ENCODE results near the gene CNTN4. TPM values are rescaled to one million over a fixed set of nuclear protein-coding genes. Genes with fewer than 3 reads are reported as not detected.

Gene CNTN4
- total and polyA plus RNA-seq, 2 donors (not counting 3 experiments of a cell fraction or from before 2014, with no cell fraction given) = not detected

- DNase-seq (ENCODE audit: low read depth, low spot score) (no peak), FAIRE-seq (no peak)
- Histone ChIP-seq H3K27me3 (ENCODE audit: control insufficient read depth in 2 of 2, insufficient read depth in 2 of 2, low read length in 2 of 2) (no peaks in the 10 kb centered on the region), H3K36me3 (ENCODE audit: control insufficient read depth in 2 of 2, extremely low read depth in 1 of 2, insufficient read depth in 2 of 2, low read length in 2 of 2) (no peaks in the 10 kb centered on the region), H3K79me2 (ENCODE audit: control insufficient read depth, insufficient read depth, low read length) (no peaks in the 10 kb centered on the region), H3K4me2 (ENCODE audit: insufficient read depth, low read length) (no peak overlapping the region), H4K20me1 (replicated peaks; ENCODE audit: control insufficient read depth, extremely low read depth, insufficient read depth, low read length) (no peaks in the 10 kb centered on the region), H3K4me3 (replicated peaks in 1 of 3; ENCODE audit: insufficient read depth in 1 of 3, low read depth in 1 of 3, low read length in 3 of 3) (no peak overlapping the region), H3K9me1 (replicated peaks; ENCODE audit: control insufficient read depth, extremely low read depth, insufficient read depth, low read length) (no peaks in the 10 kb centered on the region), H3K9ac (replicated peaks; ENCODE audit: extremely low read depth, insufficient read depth, low read length) (no peak overlapping the region), H3K27ac (ENCODE audit: insufficient read depth, low read depth, low read length) (no peak overlapping the region), H3K9me3 (replicated peaks; ENCODE audit: control insufficient read depth, insufficient read depth, low read length) (no peaks in the 10 kb centered on the region), H3K4me1 (ENCODE audit: control insufficient read depth, extremely low read depth, insufficient read depth, low read length) (no peaks in the 10 kb centered on the region), H2AFZ (ENCODE audit: low read depth, low read length) (no peak overlapping the region)
- intact Hi-C loops (cut with micrococcal nuclease) = no loop called here
- CTCF ChIA-PET = no interaction called here
- TF ChIP-seq GATA2 (IDR thresholded peaks at IDR 0.05; ENCODE audit: insufficient read depth, insufficient read length, low read depth, low read length) (no peak), JUN (IDR thresholded peaks at IDR 0.05; ENCODE audit: borderline replicate concordance, insufficient read depth, insufficient read length, low read depth) (no peak), POLR2AphosphoS5 (IDR thresholded peaks at IDR 0.05; ENCODE audit: insufficient read depth, low read depth, low read length) (no peak), EZH2 (IDR thresholded peaks at IDR 0.05; ENCODE audit: borderline replicate concordance, low read depth, low read length, severe bottlenecking) (no peak), MYC (IDR thresholded peaks at IDR 0.05; ENCODE audit: low read depth, low read length) (no peak), FOS (IDR thresholded peaks at IDR 0.05; ENCODE audit: borderline replicate concordance, insufficient read depth, low read length) (no peak), MAX (IDR thresholded peaks at IDR 0.05; ENCODE audit: insufficient read depth, insufficient read length) (no peak), POLR2A (IDR thresholded peaks at IDR 0.05; ENCODE audit: low read depth, low read length) (no peak)
- dilution Hi-C loops (cut with MboI; ENCODE audit: extremely low pct_ligation_motif_present, low sequenced_read_pairs) = no loop called here
- BruUV-seq (replicated peaks) = no TSS peak
- POLR2A ChIA-PET = no interaction called here
Measured at GRCh38 chr3:2354702-2355101, 256.0 kb downstream of the CNTN4 start.

GRCh38 chr3:2356298-2356950 is 257.8 kb downstream of the CNTN4 start:
- Histone ChIP-seq H3K27ac (ENCODE audit: insufficient read depth, low read depth, low read length) (no peak overlapping the region), H3K9me3 (replicated peaks; ENCODE audit: control insufficient read depth, insufficient read depth, low read length) (no peaks in the 10 kb centered on the region), H3K4me2 (ENCODE audit: insufficient read depth, low read length) (no peak overlapping the region), H3K79me2 (ENCODE audit: control insufficient read depth, insufficient read depth, low read length) (no peaks in the 10 kb centered on the region), H4K20me1 (replicated peaks; ENCODE audit: control insufficient read depth, extremely low read depth, insufficient read depth, low read length) (no peaks in the 10 kb centered on the region), H3K4me1 (ENCODE audit: control insufficient read depth, extremely low read depth, insufficient read depth, low read length) (no peaks in the 10 kb centered on the region), H3K36me3 (ENCODE audit: control insufficient read depth in 2 of 2, extremely low read depth in 1 of 2, insufficient read depth in 2 of 2, low read length in 2 of 2) (no peaks in the 10 kb centered on the region), H3K4me3 (replicated peaks in 1 of 3; ENCODE audit: insufficient read depth in 1 of 3, low read depth in 1 of 3, low read length in 3 of 3) (no peak overlapping the region), H3K27me3 (ENCODE audit: control insufficient read depth in 2 of 2, insufficient read depth in 2 of 2, low read length in 2 of 2) (no peaks in the 10 kb centered on the region), H2AFZ (ENCODE audit: low read depth, low read length) (no peak overlapping the region), H3K9ac (replicated peaks; ENCODE audit: extremely low read depth, insufficient read depth, low read length) (no peak overlapping the region), H3K9me1 (replicated peaks; ENCODE audit: control insufficient read depth, extremely low read depth, insufficient read depth, low read length) (no peaks in the 10 kb centered on the region)
- BruUV-seq (replicated peaks) = no TSS peak
- DNase-seq (ENCODE audit: low read depth, low spot score) (no peak), FAIRE-seq (no peak)
- ChIA-PET CTCF (no interaction called here), POLR2A (no interaction called here)
- dilution Hi-C loops (cut with MboI; ENCODE audit: extremely low pct_ligation_motif_present, low sequenced_read_pairs) = no loop called here
- TF ChIP-seq POLR2AphosphoS5 (IDR thresholded peaks at IDR 0.05; ENCODE audit: insufficient read depth, low read depth, low read length) = no peak
- TF ChIP-seq POLR2A (IDR thresholded peaks at IDR 0.05; ENCODE audit: low read depth, low read length) = no peak
- no peak for TF ChIP-seq MAX (IDR thresholded peaks at IDR 0.05; ENCODE audit: insufficient read depth, insufficient read length)
- no peak for TF ChIP-seq CTCF (IDR thresholded peaks at IDR 0.05; ENCODE audit: extremely low read depth in 1 of 2, insufficient read depth in 1 of 2, low read depth in 1 of 2, low read length in 2 of 2)
- no peak for TF ChIP-seq JUN (IDR thresholded peaks at IDR 0.05; ENCODE audit: borderline replicate concordance, insufficient read depth, insufficient read length, low read depth)
- TF ChIP-seq GATA2 (IDR thresholded peaks at IDR 0.05; ENCODE audit: insufficient read depth, insufficient read length, low read depth, low read length) = no peak
- TF ChIP-seq EZH2 (IDR thresholded peaks at IDR 0.05; ENCODE audit: borderline replicate concordance, low read depth, low read length, severe bottlenecking) = no peak
- no peak for TF ChIP-seq MYC (IDR thresholded peaks at IDR 0.05; ENCODE audit: low read depth, low read length)
- no peak for TF ChIP-seq FOS (IDR thresholded peaks at IDR 0.05; ENCODE audit: borderline replicate concordance, insufficient read depth, low read length)
- intact Hi-C loops (cut with micrococcal nuclease) = no loop called here

All from endothelial cell of umbilical vein (primary cell).